Glutamatergic neuron (in vitro differentiated cells): ENCODE data around the gene LEKR1. TPM values are rescaled to one million over a fixed set of nuclear protein-coding genes. Genes with fewer than 3 reads are reported as not detected.
"Not testable (repeated sequence)": the region's sequence is repeated elsewhere in the genome, so short reads cannot be mapped to it uniquely, and the experiment has no call there.

Source experiments
- DNase-seq: peaks from one replicate; pipeline ENCODE4 v3.0.0; 2022
- H3K27ac Mint-ChIP-seq: one replicate; pipeline ENCODE4 v1.8.0; 2020; ENCODE audit warnings: mild to moderate bottlenecking, mixed read lengths, inconsistent platforms; ENCODE audit not compliant: unreplicated experiment
- H3K27me3 Mint-ChIP-seq: one replicate; pipeline ENCODE4 v1.8.0; 2020; ENCODE audit warnings: mild to moderate bottlenecking, moderate library complexity, mixed read lengths, inconsistent platforms; ENCODE audit not compliant: unreplicated experiment
- H3K36me3 Mint-ChIP-seq: one replicate; pipeline ENCODE4 v1.8.0; 2020; ENCODE audit warnings: mild to moderate bottlenecking, mixed read lengths, inconsistent platforms; ENCODE audit not compliant: unreplicated experiment
- H3K4me1 Mint-ChIP-seq: one replicate; pipeline ENCODE4 v1.8.0; 2020; ENCODE audit warnings: mild to moderate bottlenecking, low read depth, mixed read lengths, inconsistent platforms; ENCODE audit not compliant: unreplicated experiment
- H3K4me3 Mint-ChIP-seq: one replicate; pipeline ENCODE4 v1.8.0; 2020; ENCODE audit warnings: mild to moderate bottlenecking, mixed read lengths, inconsistent platforms; ENCODE audit not compliant: unreplicated experiment
- H3K9me3 Mint-ChIP-seq: one replicate; pipeline ENCODE4 v1.8.0; 2020; ENCODE audit warnings: mild to moderate bottlenecking, moderate library complexity, mixed read lengths, inconsistent platforms; ENCODE audit not compliant: unreplicated experiment
- CTCF ChIP-seq: fragments of 200-600 bp; sonication (generic); IDR thresholded peaks from one replicate; pipeline ENCODE4 v1.5.0; 2021; ENCODE audit not compliant: partially characterized antibody, unreplicated experiment
- total RNA-seq: library from RNA; stranded (reverse); fragmentation: NEBNext Ultra II Directional; extraction: Animal tissue kit (Norgen Biotek cat#: 25700); gene quantifications from one replicate; pipeline ENCODE4 v1.2.1, GENCODE V29; 2021; ENCODE audit not compliant: unreplicated experiment

The LEKR1 gene
- total RNA-seq, 1 donor from 2014 or later = 0.56 TPM

GRCh38 chr3:156899951-156900350, 73.8 kb downstream of the LEKR1 start:
- no peak overlapping the region for H3K27ac Mint-ChIP-seq
- no peak overlapping the region for H3K4me3 Mint-ChIP-seq
- no peak for DNase-seq
- H3K36me3 Mint-ChIP-seq = peaks cover 6% of the 10 kb centered on the region
- H3K27me3 Mint-ChIP-seq = no peaks in the 10 kb centered on the region
- H3K4me1 Mint-ChIP-seq = no peaks in the 10 kb centered on the region
- TF ChIP-seq CTCF = no peak
- no peaks in the 10 kb centered on the region for H3K9me3 Mint-ChIP-seq

- H3K36me3 Mint-ChIP-seq = no peaks in the 10 kb centered on the region
- H3K4me1 Mint-ChIP-seq = no peaks in the 10 kb centered on the region
- no peaks in the 10 kb centered on the region for H3K9me3 Mint-ChIP-seq
- no peak for DNase-seq
- H3K4me3 Mint-ChIP-seq = no peak overlapping the region
- H3K27ac Mint-ChIP-seq = no peak overlapping the region
- no peaks in the 10 kb centered on the region for H3K27me3 Mint-ChIP-seq
- no peak for TF ChIP-seq CTCF
Observed at GRCh38 chr3:156902916-156903315, 76.8 kb downstream of the LEKR1 start.

GRCh38 chr3:156906275-156906674, 80.1 kb downstream of the LEKR1 start:
- no peak for TF ChIP-seq CTCF
- Mint-ChIP-seq H3K36me3 (no peaks in the 10 kb centered on the region), H3K27ac (no peak overlapping the region), H3K27me3 (no peaks in the 10 kb centered on the region), H3K9me3 (no peaks in the 10 kb centered on the region), H3K4me3 (no peak overlapping the region), H3K4me1 (no peaks in the 10 kb centered on the region)
- no peak for DNase-seq

GRCh38 chr3:156908398-156908797, 82.2 kb downstream of the LEKR1 start:
- H3K4me3 Mint-ChIP-seq = no peak overlapping the region
- no peaks in the 10 kb centered on the region for H3K4me1 Mint-ChIP-seq
- no peaks in the 10 kb centered on the region for H3K27me3 Mint-ChIP-seq
- DNase-seq = no peak
- H3K27ac Mint-ChIP-seq = no peak overlapping the region
- no peaks in the 10 kb centered on the region for H3K9me3 Mint-ChIP-seq
- H3K36me3 Mint-ChIP-seq = no peaks in the 10 kb centered on the region
- no peak for TF ChIP-seq CTCF

GRCh38 chr3:156910022-156910421, 83.9 kb downstream of the LEKR1 start:
- Mint-ChIP-seq H3K4me1 (no peaks in the 10 kb centered on the region), H3K27me3 (no peaks in the 10 kb centered on the region), H3K9me3 (no peaks in the 10 kb centered on the region), H3K4me3 (no peak overlapping the region), H3K27ac (no peak overlapping the region), H3K36me3 (no peaks in the 10 kb centered on the region)
- no peak for DNase-seq
- TF ChIP-seq CTCF = no peak

- H3K4me3 Mint-ChIP-seq, H3K9me3 Mint-ChIP-seq, H3K27ac Mint-ChIP-seq, H3K36me3 Mint-ChIP-seq, H3K27me3 Mint-ChIP-seq, DNase-seq, H3K4me1 Mint-ChIP-seq: not testable (repeated sequence)
Observed at GRCh38 chr3:156910831-156911230, 84.7 kb downstream of the LEKR1 start.

- H3K27ac Mint-ChIP-seq, H3K27me3 Mint-ChIP-seq: not testable (repeated sequence)
Observed at GRCh38 chr3:156914300-156914699, 88.1 kb downstream of the LEKR1 start.

More at GRCh38 chr3:156914300-156914699, 88.1 kb downstream of the LEKR1 start:
- not testable (repeated sequence) for H3K4me3 Mint-ChIP-seq, H3K36me3 Mint-ChIP-seq, H3K9me3 Mint-ChIP-seq, DNase-seq, H3K4me1 Mint-ChIP-seq
